ENCODE measurements around the gene PRKCE.

- TF ChIP-seq CTCF (IDR thresholded peaks at IDR 0.05 in 2 of 3, conservative IDR thresholded peaks at IDR 0.05 in 1 of 3; ENCODE audit: borderline replicate concordance in 1 of 3, insufficient read depth in 1 of 3, low read depth in 2 of 3, low read length in 2 of 3) (no peak), RAD21 (IDR thresholded peaks at IDR 0.05; ENCODE audit: low read depth) (no peak), EZH2 (IDR thresholded peaks at IDR 0.05) (no peak), POLR2A (IDR thresholded peaks at IDR 0.05; ENCODE audit: borderline replicate concordance, extremely low read depth, insufficient read depth, insufficient read length) (no peak), MAX (IDR thresholded peaks at IDR 0.05) (no peak), ELF1 (IDR thresholded peaks at IDR 0.05; ENCODE audit: borderline replicate concordance, low read depth) (no peak)
Observed at GRCh38 chr2:45747363-45747762, 95.9 kb downstream of the PRKCE start.
